Lower leg skin (tissue), 3 donors: ENCODE measurements around the gene SEZ6.

ENCODE experiments used
- CTCF ChIP-seq, 3 donors: fragments of 450-650 bp; IDR thresholded peaks; one replicate each; pipeline ENCODE4 v1.5.1; 2016; ENCODE audit warnings: antibody characterized with exemption in 3 of 3, mild to moderate bottlenecking in 3 of 3, moderate library complexity in 2 of 3
- POLR2A ChIP-seq, 2 donors: fragments of 450-650 bp; IDR thresholded peaks; one replicate each; pipeline ENCODE4 v1.6.1; 2016 to 2017; ENCODE audit warnings: antibody characterized with exemption in 2 of 2, mild to moderate bottlenecking in 1 of 2, moderate library complexity in 1 of 2

- TF ChIP-seq CTCF (IDR thresholded peaks at IDR 0.05) (no peak), POLR2A (IDR thresholded peaks at IDR 0.05) (no peak)
Observed at GRCh38 chr17:28992185-28992584, 13.6 kb downstream of the SEZ6 start.
